ENCODE measurements around the gene AMPD3.
A peak's percentile ranks its signal among the peaks of the same experiment; 100 is the strongest.

AMPD3 gene

GRCh38 chr11:10539339-10539738 is 84.3 kb downstream of the AMPD3 start:
- no peak for DNase-seq (ENCODE audit: low read depth)

- peak; percentile 40 for DNase-seq (ENCODE audit: low read depth)
Observed at GRCh38 chr11:10540546-10540914, 85.5 kb downstream of the AMPD3 start.

- DNase-seq (ENCODE audit: low read depth) = peak; percentile 91
Observed at GRCh38 chr11:10540915-10541560, 86.0 kb downstream of the AMPD3 start, which contains the start of gene RNF141. RNF141 (minus strand) TSS chr11:10541187; CDS start chr11:10534158, 7,029 bp downstream.

GRCh38 chr11:10541561-10541930 is 86.5 kb downstream of the AMPD3 start:
- DNase-seq (ENCODE audit: low read depth) = no peak

GRCh38 chr11:10542776-10543175 is 87.7 kb downstream of the AMPD3 start:
- DNase-seq (ENCODE audit: low read depth) = no peak

- no peak for DNase-seq (ENCODE audit: low read depth)
Observed at GRCh38 chr11:10543782-10544181, 88.7 kb downstream of the AMPD3 start.

- no peak for DNase-seq (ENCODE audit: low read depth)
Observed at GRCh38 chr11:10544491-10545465, 89.7 kb downstream of the AMPD3 start.

- DNase-seq (ENCODE audit: low read depth) = peak; percentile 68
Observed at GRCh38 chr11:10550503-10551289, 95.6 kb downstream of the AMPD3 start.

- no peak for DNase-seq (ENCODE audit: low read depth)
Observed at GRCh38 chr11:10551290-10551592, 96.2 kb downstream of the AMPD3 start.

GRCh38 chr11:10551845-10552352 is 96.8 kb downstream of the AMPD3 start:
- no peak for DNase-seq (ENCODE audit: low read depth)

GRCh38 chr11:10556590-10556989 is 101.5 kb downstream of the AMPD3 start:
- no peak for DNase-seq (ENCODE audit: low read depth)
